ENCODE results near the gene BZW2. TPM values are rescaled to one million over a fixed set of nuclear protein-coding genes. Genes with fewer than 3 reads are reported as not detected.

BZW2 gene
- total and polyA plus RNA-seq, 2 experiments from 2014 or later: 72.1 to 96.7 TPM

DNA sequence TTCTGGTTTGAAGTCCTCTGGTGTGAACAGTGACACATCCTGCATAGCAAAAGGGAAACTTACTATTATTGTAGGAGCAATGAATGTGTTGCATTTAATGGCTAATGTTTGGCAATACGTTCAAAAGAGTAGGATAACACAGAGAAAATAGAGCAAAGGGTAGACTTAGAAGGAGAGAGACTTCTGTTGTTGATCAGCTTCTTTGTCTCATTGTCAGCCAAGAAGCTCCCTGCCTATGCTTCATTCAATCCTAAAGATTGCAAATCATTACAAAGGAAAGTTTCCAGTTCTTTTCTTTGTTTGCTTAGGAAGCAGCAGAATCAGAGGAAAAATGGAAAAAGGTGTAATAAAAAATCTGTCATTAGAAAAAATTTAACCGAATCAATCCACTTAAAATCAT is 99.7 kb downstream of the BZW2 start:
- WGBS (ENCODE audit: low lambda C conversion rate, missing lambda C conversion rate): 52% methylated on average over 2 of the region's 2 CpGs
- Histone ChIP-seq H3K4me3 (no peak overlapping the region), H3K4me2 (no peak overlapping the region), H3K36me3 (replicated peaks; ENCODE audit: insufficient read depth, low read depth) (no peaks in the 10 kb centered on the region), H3K27me3 (no peaks in the 10 kb centered on the region), H3K9me2 (replicated peaks; ENCODE audit: insufficient read depth) (no peaks in the 10 kb centered on the region), H3K9me3 (ENCODE audit: low read depth) (no peaks in the 10 kb centered on the region), H3K4me1 (ENCODE audit: insufficient read depth) (peaks cover 4% of the 10 kb centered on the region), H2AFZ (no peak overlapping the region), H4K20me1 (ENCODE audit: insufficient read depth, poor library complexity, severe bottlenecking) (no peaks in the 10 kb centered on the region), H3K79me2 (no peaks in the 10 kb centered on the region), H3K27ac (no peak overlapping the region)
- DNase-seq (ENCODE audit: low spot score): no peak
- TF ChIP-seq, protein P1, sequence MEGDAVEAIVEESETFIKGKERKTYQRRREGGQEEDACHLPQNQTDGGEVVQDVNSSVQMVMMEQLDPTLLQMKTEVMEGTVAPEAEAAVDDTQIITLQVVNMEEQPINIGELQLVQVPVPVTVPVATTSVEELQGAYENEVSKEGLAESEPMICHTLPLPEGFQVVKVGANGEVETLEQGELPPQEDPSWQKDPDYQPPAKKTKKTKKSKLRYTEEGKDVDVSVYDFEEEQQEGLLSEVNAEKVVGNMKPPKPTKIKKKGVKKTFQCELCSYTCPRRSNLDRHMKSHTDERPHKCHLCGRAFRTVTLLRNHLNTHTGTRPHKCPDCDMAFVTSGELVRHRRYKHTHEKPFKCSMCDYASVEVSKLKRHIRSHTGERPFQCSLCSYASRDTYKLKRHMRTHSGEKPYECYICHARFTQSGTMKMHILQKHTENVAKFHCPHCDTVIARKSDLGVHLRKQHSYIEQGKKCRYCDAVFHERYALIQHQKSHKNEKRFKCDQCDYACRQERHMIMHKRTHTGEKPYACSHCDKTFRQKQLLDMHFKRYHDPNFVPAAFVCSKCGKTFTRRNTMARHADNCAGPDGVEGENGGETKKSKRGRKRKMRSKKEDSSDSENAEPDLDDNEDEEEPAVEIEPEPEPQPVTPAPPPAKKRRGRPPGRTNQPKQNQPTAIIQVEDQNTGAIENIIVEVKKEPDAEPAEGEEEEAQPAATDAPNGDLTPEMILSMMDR (IDR thresholded peaks at IDR 0.05; ENCODE audit: poor library complexity): no peak
- TF ChIP-seq EZH2phosphoT487 (IDR thresholded peaks at IDR 0.05; ENCODE audit: low read depth, severe bottlenecking, unreplicated experiment) (no peak), EZH2 (IDR thresholded peaks at IDR 0.05; ENCODE audit: borderline replicate concordance) (no peak)

DNA sequence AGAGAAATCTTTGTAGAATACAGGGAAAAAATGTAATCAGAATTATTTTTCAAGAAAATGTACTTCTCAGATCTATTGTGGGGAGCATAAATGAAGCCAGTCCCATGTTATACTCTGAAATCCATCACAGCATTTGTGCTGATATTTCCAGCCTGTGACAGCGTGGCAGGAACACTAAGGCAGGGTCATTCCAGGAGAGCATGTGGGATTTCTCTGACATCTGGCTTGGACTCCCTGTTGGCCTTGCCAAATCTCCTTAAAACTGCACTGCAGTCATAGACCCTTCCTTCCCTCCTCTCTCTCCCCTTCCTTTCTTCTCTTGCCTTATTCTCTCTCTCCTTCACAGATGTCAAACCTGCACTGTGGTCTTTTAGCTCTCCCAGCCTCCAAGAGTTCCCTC is 101.1 kb downstream of the BZW2 start:
- Histone ChIP-seq H3K9me3 (ENCODE audit: low read depth) (no peaks in the 10 kb centered on the region), H3K4me1 (ENCODE audit: insufficient read depth) (no peaks in the 10 kb centered on the region), H3K27ac (no peak overlapping the region), H2AFZ (no peak overlapping the region), H3K27me3 (no peaks in the 10 kb centered on the region), H4K20me1 (ENCODE audit: insufficient read depth, poor library complexity, severe bottlenecking) (no peaks in the 10 kb centered on the region), H3K79me2 (no peaks in the 10 kb centered on the region), H3K4me2 (no peak overlapping the region), H3K36me3 (replicated peaks; ENCODE audit: insufficient read depth, low read depth) (no peaks in the 10 kb centered on the region), H3K4me3 (no peak overlapping the region), H3K9me2 (replicated peaks; ENCODE audit: insufficient read depth) (no peaks in the 10 kb centered on the region)
- 50% methylated on average over 1 of the region's 1 CpG for WGBS (ENCODE audit: low lambda C conversion rate, missing lambda C conversion rate)
- no peak for DNase-seq (ENCODE audit: low spot score)
- no peak for TF ChIP-seq EZH2phosphoT487 (IDR thresholded peaks at IDR 0.05; ENCODE audit: low read depth, severe bottlenecking, unreplicated experiment)
- TF ChIP-seq, protein P1 (IDR thresholded peaks at IDR 0.05; ENCODE audit: poor library complexity): no peak
- TF ChIP-seq EZH2 (IDR thresholded peaks at IDR 0.05; ENCODE audit: borderline replicate concordance): no peak

DNA sequence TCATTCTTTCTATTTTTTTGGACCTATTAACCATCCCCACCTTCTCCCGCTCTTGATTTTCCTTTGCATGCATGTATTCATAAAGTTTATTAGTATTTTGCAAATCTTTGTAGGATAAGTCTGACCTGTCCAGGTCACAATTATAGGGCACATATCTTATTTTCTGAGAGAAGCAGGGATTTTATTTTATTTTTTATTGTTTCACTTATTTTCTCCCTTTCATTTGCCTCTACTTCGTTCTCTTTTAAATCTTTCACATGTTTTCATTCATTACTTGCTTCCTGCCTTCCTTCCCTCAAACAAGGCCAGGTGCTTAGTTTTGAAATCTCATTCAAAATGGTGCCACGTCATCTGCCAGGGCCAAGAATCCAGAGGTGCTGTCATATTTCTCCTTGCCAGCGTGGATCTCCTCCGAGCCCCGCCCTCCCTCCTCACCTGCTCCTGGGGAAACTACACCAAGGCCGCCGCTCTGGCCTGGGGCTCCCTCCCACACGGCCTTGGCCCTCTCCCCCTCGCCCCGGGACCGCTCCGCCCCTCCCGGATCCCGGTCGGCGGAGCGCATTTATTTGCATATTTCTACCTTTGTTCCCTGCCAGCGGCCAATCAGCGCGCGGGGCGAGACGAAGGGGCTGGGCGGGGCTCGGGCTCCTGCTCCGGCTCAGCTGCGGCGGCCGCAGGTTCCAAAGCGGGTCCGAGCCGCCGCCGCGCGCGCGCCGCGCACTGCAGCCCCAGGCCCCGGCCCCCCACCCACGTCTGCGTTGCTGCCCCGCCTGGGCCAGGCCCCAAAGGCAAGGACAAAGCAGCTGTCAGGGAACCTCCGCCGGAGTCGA is 107.3 kb downstream of the BZW2 start, which contains the start of gene TSPAN13:
Gene TSPAN13, plus strand, starts transcription at position 654 of the 830 bp plus-strand sequence. CDS start 213 bp downstream, outside the sequence.
- peak within 1 kb of the TSS; percentile 83 for H3K4me2 ChIP-seq
- H3K4me3 ChIP-seq: peak within 1 kb of the TSS; percentile 89
- H3K36me3 ChIP-seq (replicated peaks; ENCODE audit: insufficient read depth, low read depth): no peaks in the 10 kb centered on the region
- H4K20me1 ChIP-seq (ENCODE audit: insufficient read depth, poor library complexity, severe bottlenecking): no peaks in the 10 kb centered on the region
- H3K27ac ChIP-seq: peak within 1 kb of the TSS; percentile 83
- peak; percentile 96 for DNase-seq (ENCODE audit: low spot score)
- no peaks in the 10 kb centered on the region for H3K9me2 ChIP-seq (replicated peaks; ENCODE audit: insufficient read depth)
- H3K79me2 ChIP-seq: peaks cover 42% of the 10 kb centered on the region
- TF ChIP-seq, protein P1 (IDR thresholded peaks at IDR 0.05; ENCODE audit: poor library complexity): no peak
- no peak for TF ChIP-seq EZH2 (IDR thresholded peaks at IDR 0.05; ENCODE audit: borderline replicate concordance)
- no peaks in the 10 kb centered on the region for H3K27me3 ChIP-seq
- H3K4me1 ChIP-seq (ENCODE audit: insufficient read depth): no peaks in the 10 kb centered on the region
- WGBS (ENCODE audit: low lambda C conversion rate, missing lambda C conversion rate): 10% methylated on average over 15 of the region's 48 CpGs
- H3K9me3 ChIP-seq (ENCODE audit: low read depth): no peaks in the 10 kb centered on the region
- H2AFZ ChIP-seq: peak within 1 kb of the TSS; percentile 76

All from hepatocyte (in vitro differentiated cells).